ENCODE data around the gene SHISA6. TPM values are rescaled to one million over a fixed set of nuclear protein-coding genes. Genes with fewer than 3 reads are reported as not detected.

Gene SHISA6
- total RNA-seq, 1 experiment from 2014 or later = 2.9 TPM

DNA sequence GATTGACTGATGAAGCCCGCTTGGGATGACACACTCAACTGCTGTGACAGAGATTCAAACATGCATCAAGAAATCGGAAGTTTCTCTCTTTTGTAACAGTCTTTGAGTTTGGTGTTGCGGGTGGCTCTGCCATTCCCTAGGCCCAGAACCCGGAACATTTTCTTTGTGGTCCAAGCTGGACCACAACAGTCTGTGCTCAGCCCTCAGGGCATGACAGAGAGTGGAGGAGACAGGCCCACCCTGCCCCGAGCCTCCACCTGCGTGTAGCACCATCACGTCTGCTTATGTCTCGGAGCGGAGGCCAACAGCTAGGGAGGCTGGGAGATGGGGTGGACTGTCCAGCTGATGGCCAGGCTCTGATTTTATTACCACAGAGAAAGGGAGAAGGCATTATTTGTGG lies 64.5 kb downstream of the SHISA6 start:
- Histone ChIP-seq H2BK120ac (ENCODE audit: low read depth, low read length, poor library complexity, severe bottlenecking) (no peak overlapping the region), H3K23me2 (ENCODE audit: insufficient read length, low read depth, low read length, poor library complexity, severe bottlenecking) (no peaks in the 10 kb centered on the region), H3T11ph (ENCODE audit: low read length) (no peak overlapping the region), H3K4me2 (ENCODE audit: insufficient read depth, insufficient read length, low read length) (no peak overlapping the region), H3K4ac (ENCODE audit: low read depth, low read length) (no peak overlapping the region), H3K18ac (ENCODE audit: insufficient read length, low read depth, low read length) (no peak overlapping the region), H3K79me2 (ENCODE audit: insufficient read depth, low read length) (no peaks in the 10 kb centered on the region), H3K14ac (ENCODE audit: insufficient read depth, low read length) (no peak overlapping the region), H4K91ac (ENCODE audit: insufficient read length, low read depth, low read length) (no peak overlapping the region), H2BK5ac (ENCODE audit: insufficient read length, low read length) (no peak overlapping the region), H2BK15ac (ENCODE audit: low read depth, low read length) (no peak overlapping the region), H3K4me1 (ENCODE audit: insufficient read depth, low read length) (peaks cover 4% of the 10 kb centered on the region), H3K27ac (ENCODE audit: insufficient read length, low read depth, low read length) (no peak overlapping the region), H3K9me3 (ENCODE audit: control insufficient read depth, low read depth, low read length) (no peaks in the 10 kb centered on the region), H4K20me1 (ENCODE audit: control insufficient read depth, insufficient read depth, insufficient read length) (no peaks in the 10 kb centered on the region), H3K9ac (ENCODE audit: extremely low read depth, insufficient read length, low read length) (no peak overlapping the region), H2BK20ac (ENCODE audit: low read depth, low read length, poor library complexity, severe bottlenecking) (no peak overlapping the region), H2AK5ac (ENCODE audit: insufficient read length, low read length) (no peak overlapping the region), H3K56ac (ENCODE audit: insufficient read length, low read depth, low read length) (no peak overlapping the region), H2BK12ac (ENCODE audit: insufficient read length, low read depth, low read length) (no peak overlapping the region), H4K5ac (ENCODE audit: insufficient read length, low read depth, low read length) (no peak overlapping the region), H3K23ac (ENCODE audit: insufficient read length, low read depth, low read length) (no peak overlapping the region), H2AFZ (ENCODE audit: low read length) (no peak overlapping the region), H3K27me3 (ENCODE audit: insufficient read depth, low read length) (no peaks in the 10 kb centered on the region), H4K8ac (replicated peaks; ENCODE audit: insufficient read length, low read depth, low read length) (no peak overlapping the region), H3K79me1 (ENCODE audit: insufficient read depth, low read depth, low read length, poor library complexity, severe bottlenecking) (no peaks in the 10 kb centered on the region)
- WGBS (ENCODE audit: extremely low coverage, insufficient read length, low lambda C conversion rate) = no CpG with 5 or more reads among the region's 9 CpGs
- Mint-ChIP-seq H3K36me3 (ENCODE audit: insufficient read depth in 1 of 3, low read depth in 3 of 3) (peaks cover 0 to 7% (median 6%) of the 10 kb centered on the region in 3 experiments; a peak in 5 of 7 replicates), H3K9me3 (peaks cover 7% of the 10 kb centered on the region in 2 experiments), H3K27ac (no peak overlapping the region), H3K4me1 (peaks cover 6 to 11% of the 10 kb centered on the region in 2 experiments), H3K27me3 (ENCODE audit: low read depth) (no peaks in the 10 kb centered on the region; the same call in 1 of the 2 replicates), H3K4me3 (no peak overlapping the region)
- TF ChIP-seq, protein P1, sequence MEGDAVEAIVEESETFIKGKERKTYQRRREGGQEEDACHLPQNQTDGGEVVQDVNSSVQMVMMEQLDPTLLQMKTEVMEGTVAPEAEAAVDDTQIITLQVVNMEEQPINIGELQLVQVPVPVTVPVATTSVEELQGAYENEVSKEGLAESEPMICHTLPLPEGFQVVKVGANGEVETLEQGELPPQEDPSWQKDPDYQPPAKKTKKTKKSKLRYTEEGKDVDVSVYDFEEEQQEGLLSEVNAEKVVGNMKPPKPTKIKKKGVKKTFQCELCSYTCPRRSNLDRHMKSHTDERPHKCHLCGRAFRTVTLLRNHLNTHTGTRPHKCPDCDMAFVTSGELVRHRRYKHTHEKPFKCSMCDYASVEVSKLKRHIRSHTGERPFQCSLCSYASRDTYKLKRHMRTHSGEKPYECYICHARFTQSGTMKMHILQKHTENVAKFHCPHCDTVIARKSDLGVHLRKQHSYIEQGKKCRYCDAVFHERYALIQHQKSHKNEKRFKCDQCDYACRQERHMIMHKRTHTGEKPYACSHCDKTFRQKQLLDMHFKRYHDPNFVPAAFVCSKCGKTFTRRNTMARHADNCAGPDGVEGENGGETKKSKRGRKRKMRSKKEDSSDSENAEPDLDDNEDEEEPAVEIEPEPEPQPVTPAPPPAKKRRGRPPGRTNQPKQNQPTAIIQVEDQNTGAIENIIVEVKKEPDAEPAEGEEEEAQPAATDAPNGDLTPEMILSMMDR (conservative IDR thresholded peaks at IDR 0.05) = no peak
- no peak for DNase-seq
